HEK293T (cell line): ENCODE measurements around the gene HEXIM2.

Experiments
- CTCF ChIA-PET: fragments of 350-600 bp; formaldehyde crosslinking; extraction: SDS; loops from one replicate; lab custom pipeline; 2021; ENCODE audit warnings: antibody characterized with exemption, inconsistent platforms; lab: Yijun Ruan, JAX
- POLR2A ChIA-PET: fragments of 350-600 bp; formaldehyde crosslinking; extraction: SDS; loops from one replicate; lab custom pipeline; 2020; ENCODE audit warnings: antibody characterized with exemption, inconsistent platforms; lab: Yijun Ruan, JAX
- DNase-seq: peaks from one replicate; pipeline ENCODE4 v3.0.0; 2012; ENCODE audit warnings: mixed read lengths; ENCODE audit errors: extremely low spot score
- ARNT ChIP-seq: fragments of 450-650 bp; IDR thresholded peaks from 2 replicates; pipeline ENCODE4 v1.6.1; 2017; ENCODE audit warnings: mild to moderate bottlenecking
- BHLHE40 ChIP-seq: fragments of 450-650 bp; IDR thresholded peaks from 2 replicates; pipeline ENCODE4 v1.6.1; 2016; ENCODE audit warnings: mild to moderate bottlenecking, moderate library complexity, borderline replicate concordance
- CTBP1 ChIP-seq: fragments of 450-650 bp; IDR thresholded peaks from 2 replicates; pipeline ENCODE4 v1.6.1; 2016; ENCODE audit warnings: borderline replicate concordance
- ELF4 ChIP-seq: fragments of 450-650 bp; IDR thresholded peaks from 2 replicates; pipeline ENCODE4 v1.6.1; 2017; ENCODE audit warnings: antibody characterized with exemption
- FOXA1 ChIP-seq: fragments of 450-650 bp; IDR thresholded peaks from 2 replicates; pipeline ENCODE4 v1.6.1; 2016; ENCODE audit warnings: mild to moderate bottlenecking
- FOXK2 ChIP-seq: fragments of 450-650 bp; IDR thresholded peaks from 2 replicates; pipeline ENCODE4 v1.6.1; 2016; ENCODE audit warnings: mild to moderate bottlenecking
- FOXM1 ChIP-seq: fragments of 450-650 bp; IDR thresholded peaks from 2 replicates; pipeline ENCODE4 v1.6.1; 2017; ENCODE audit warnings: mild to moderate bottlenecking, borderline replicate concordance
- HDGF ChIP-seq: fragments of 450-650 bp; IDR thresholded peaks from 2 replicates; pipeline ENCODE4 v1.6.1; 2017; ENCODE audit warnings: antibody characterized with exemption, borderline replicate concordance
- L3MBTL2 ChIP-seq: fragments of 450-650 bp; conservative IDR thresholded peaks from 2 replicates; pipeline ENCODE4 v1.6.1; 2016; ENCODE audit warnings: mild to moderate bottlenecking
- LEF1 ChIP-seq: fragments of 450-650 bp; IDR thresholded peaks from 2 replicates; pipeline ENCODE4 v1.6.1; 2017; ENCODE audit warnings: mild to moderate bottlenecking, borderline replicate concordance
- NFRKB ChIP-seq: fragments of 450-650 bp; IDR thresholded peaks from 2 replicates; pipeline ENCODE4 v1.6.1; 2016; ENCODE audit warnings: mild to moderate bottlenecking, moderate library complexity
- PKNOX1 ChIP-seq: fragments of 450-650 bp; IDR thresholded peaks from 2 replicates; pipeline ENCODE4 v1.6.1; 2016
- SP1 ChIP-seq: fragments of 450-650 bp; IDR thresholded peaks from 2 replicates; pipeline ENCODE4 v1.6.1; 2017
- SUZ12 ChIP-seq: fragments of 450-650 bp; IDR thresholded peaks from 2 replicates; pipeline ENCODE4 v1.6.1; 2016; ENCODE audit warnings: mild to moderate bottlenecking
- TARDBP ChIP-seq: fragments of 450-650 bp; IDR thresholded peaks from 2 replicates; pipeline ENCODE4 v1.6.1; 2016
- ZNF384 ChIP-seq: fragments of 450-650 bp; IDR thresholded peaks from 2 replicates; pipeline ENCODE4 v1.6.1; 2016

HEXIM2 gene

DNA sequence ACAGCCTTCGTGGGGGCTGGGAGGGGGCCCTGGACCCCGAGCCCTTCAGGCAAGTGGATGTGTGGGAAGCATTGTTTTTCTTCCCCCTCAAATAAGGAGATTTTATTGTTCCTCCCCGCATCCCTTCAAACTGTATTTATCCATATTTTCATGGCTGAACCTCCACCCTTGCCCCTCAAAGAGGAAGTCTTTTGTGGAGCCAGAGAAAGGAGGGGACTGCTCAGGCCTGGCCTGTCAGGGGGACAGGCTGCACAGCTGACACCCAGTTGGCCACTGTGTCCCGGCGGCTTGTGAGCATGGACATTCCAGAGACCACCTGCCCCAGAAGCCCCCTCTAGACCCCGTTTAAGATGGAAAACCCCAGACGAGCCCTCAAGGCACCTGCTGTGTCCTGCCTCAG lies 15.9 kb downstream of the HEXIM2 start:
- ChIA-PET CTCF (interaction anchor here (3.8 kb wide), 1 partner anchor 42 kb away, joined by 23 read pairs; the partner anchor contains the start of gene ACBD4), POLR2A (interaction anchor here (1.2 to 2.7 kb wide), 3 partner anchors 16 to 29 kb away, joined by 11 to 22 read pairs (median 16); partner anchors contain the start of genes HEXIM1 and HEXIM2)
- no peak for TF ChIP-seq ZNF384
- TF ChIP-seq FOXA1 = no peak
- TF ChIP-seq SUZ12 = no peak
- no peak for TF ChIP-seq TARDBP
- no peak for TF ChIP-seq BHLHE40
- no peak for TF ChIP-seq CTBP1
- no peak for TF ChIP-seq HDGF
- no peak for TF ChIP-seq NFRKB
- no peak for TF ChIP-seq L3MBTL2
- no peak for TF ChIP-seq FOXM1
- no peak for TF ChIP-seq ARNT
- no peak for TF ChIP-seq ELF4
- TF ChIP-seq FOXK2 = no peak
- TF ChIP-seq PKNOX1 = no peak
- TF ChIP-seq LEF1 = no peak
- no peak for TF ChIP-seq SP1
- DNase-seq = no peak

- CTCF ChIA-PET = interaction anchor here (0.9 to 1.7 kb wide), 3 partner anchors 12 to 49 kb away, joined by 4 to 9 read pairs (median 4); partner anchors contain the start of gene ACBD4
- TF ChIP-seq PKNOX1 (no peak), HDGF (no peak), ELF4 (no peak), CTBP1 (no peak), ZNF384 (no peak), FOXA1 (no peak)
- DNase-seq = no peak
- POLR2A ChIA-PET = interaction anchor here (1.6 to 3.4 kb wide), 3 partner anchors 12 to 36 kb away, joined by 5 to 12 read pairs (median 7); partner anchors contain the start of genes HEXIM1 and HEXIM2
Observed at GRCh38 chr17:45184144-45184543, 22.5 kb downstream of the HEXIM2 start.

- TF ChIP-seq CTBP1 (no peak), NFRKB (no peak), L3MBTL2 (no peak), SUZ12 (no peak), ELF4 (no peak), LEF1 (no peak), ARNT (no peak), BHLHE40 (no peak)
- ChIA-PET POLR2A (interaction anchor here (1.0 to 1.6 kb wide), 2 partner anchors 25 kb away, joined by 4 to 6 read pairs; partner anchors contain the start of gene HEXIM2), CTCF (interaction anchor here (1.0 kb wide), 1 partner anchor 51 kb away, joined by 3 read pairs; the partner anchor contains the start of gene ACBD4)
- DNase-seq = no peak
Observed at GRCh38 chr17:45186801-45187354, 25.2 kb downstream of the HEXIM2 start.

DNA sequence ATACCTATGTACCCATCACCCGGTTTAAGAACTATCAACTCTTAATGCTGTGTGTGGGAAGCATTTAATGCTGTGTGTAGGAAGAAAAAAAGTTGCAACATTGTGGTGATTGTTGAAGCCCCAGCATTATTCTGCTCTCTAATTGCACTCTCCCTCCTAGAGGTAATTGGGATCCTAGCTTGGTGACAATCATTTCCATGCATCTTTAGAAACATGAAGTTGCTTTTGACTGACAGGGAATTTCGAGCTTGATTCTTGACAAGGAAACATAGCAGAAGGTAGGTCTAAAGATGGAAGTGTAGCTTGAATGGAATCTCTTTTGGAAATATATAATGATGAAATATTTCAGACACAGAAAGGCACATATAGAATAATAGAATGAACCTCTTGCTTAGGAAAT lies 27.3 kb downstream of the HEXIM2 start:
- ChIA-PET POLR2A (interaction anchor here (0.9 kb wide), 2 partner anchors 9 to 39 kb away, joined by 3 read pairs; no protein-coding TSS in a partner anchor), CTCF (interaction anchor here (1.1 kb wide), 1 partner anchor 8 kb away, joined by 6 read pairs; no protein-coding TSS in a partner anchor)
- no peak for DNase-seq
- no peak for TF ChIP-seq TARDBP
- no peak for TF ChIP-seq FOXM1
- no peak for TF ChIP-seq FOXK2
- TF ChIP-seq L3MBTL2 = no peak
- no peak for TF ChIP-seq ELF4
- TF ChIP-seq LEF1 = no peak
- no peak for TF ChIP-seq NFRKB
- no peak for TF ChIP-seq ARNT
- TF ChIP-seq FOXA1 = no peak
- no peak for TF ChIP-seq SUZ12
- no peak for TF ChIP-seq CTBP1
- TF ChIP-seq ZNF384 = no peak
- TF ChIP-seq HDGF = no peak
- TF ChIP-seq SP1 = no peak

DNA sequence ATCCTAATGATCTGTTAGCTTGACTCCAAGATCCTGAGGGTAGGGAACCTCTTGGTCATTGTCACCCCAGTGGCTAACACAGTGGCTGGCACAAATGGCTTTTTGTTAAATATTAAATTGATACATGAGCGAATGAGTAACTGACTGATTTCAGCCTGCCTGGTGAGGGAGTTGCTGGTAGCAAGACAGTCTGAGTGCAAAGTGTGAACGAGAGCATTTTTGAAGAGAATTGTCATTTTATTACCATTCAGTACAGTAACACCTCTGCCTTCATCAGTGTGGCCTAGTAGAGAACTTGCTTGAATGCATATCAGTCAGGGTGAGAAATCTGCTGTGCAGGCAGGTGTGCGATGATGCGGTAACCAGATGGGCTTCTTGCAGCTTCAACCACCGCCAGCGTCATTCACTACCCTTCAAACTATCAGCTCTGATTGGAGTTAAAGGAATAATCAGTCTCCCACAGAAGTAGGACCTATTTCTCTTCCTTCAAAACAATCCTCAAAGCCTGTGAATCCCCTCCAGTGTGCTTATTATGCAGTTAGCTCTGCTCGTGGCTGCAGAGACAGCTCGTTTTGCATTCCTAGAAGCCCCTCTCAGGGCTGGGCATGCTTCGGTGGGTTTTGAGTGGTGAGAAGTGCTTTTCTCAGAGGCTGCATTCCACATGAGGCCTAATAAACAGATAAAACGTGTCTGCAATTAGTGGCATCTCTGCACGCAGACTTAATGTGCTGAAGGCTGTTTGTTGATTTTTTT lies 29.0 kb downstream of the HEXIM2 start:
- no peak for DNase-seq
- TF ChIP-seq FOXM1 (no peak), BHLHE40 (no peak), LEF1 (no peak), SP1 (no peak), HDGF (no peak), FOXA1 (no peak), NFRKB (no peak), ELF4 (no peak)
- CTCF ChIA-PET = interaction anchor here (0.6 to 1.7 kb wide), 3 partner anchors 55 to 206 kb away, joined by 3 to 6 read pairs (median 5); partner anchors contain the start of gene ACBD4
- POLR2A ChIA-PET = interaction anchor here (0.7 to 1.9 kb wide), 6 partner anchors 29 to 43 kb away, joined by 3 to 10 read pairs (median 4); partner anchors contain the start of genes HEXIM1 and HEXIM2

- DNase-seq = no peak
- TF ChIP-seq FOXK2 (no peak), CTBP1 (no peak), PKNOX1 (no peak), BHLHE40 (no peak), SUZ12 (no peak), ELF4 (no peak), HDGF (no peak), SP1 (no peak), FOXA1 (no peak), L3MBTL2 (no peak), TARDBP (no peak), FOXM1 (no peak), NFRKB (no peak), ZNF384 (no peak)
- ChIA-PET POLR2A (interaction anchor here (2.2 kb wide), 1 partner anchor 34 kb away, joined by 11 read pairs; the partner anchor contains the start of gene HEXIM2), CTCF (interaction anchor here (3.4 kb wide), 1 partner anchor 60 kb away, joined by 26 read pairs; the partner anchor contains the start of gene ACBD4)
Observed at GRCh38 chr17:45195424-45195823, 33.7 kb downstream of the HEXIM2 start.
